Islet of Langerhans (tissue), 1 donor: ENCODE measurements around the gene FAIM2.
"Not testable (repeated sequence)": the region's sequence is repeated elsewhere in the genome, so short reads cannot be mapped to it uniquely, and the experiment has no call there.

Experiments used
- FAIRE-seq: peaks from one replicate; lab custom pipeline; 2011; peaks lifted over from hg19 to GRCh38; lab: Jason Lieb, UNC

The FAIM2 gene

GRCh38 chr12:49860921-49861320 is 42.8 kb downstream of the FAIM2 start:
- not testable (repeated sequence) for FAIRE-seq

GRCh38 chr12:49855890-49856289 is 47.8 kb downstream of the FAIM2 start:
- not testable (repeated sequence) for FAIRE-seq

GRCh38 chr12:49854976-49855375 is 48.7 kb downstream of the FAIM2 start:
- FAIRE-seq, result no peak

GRCh38 chr12:49853671-49854070 is 50.0 kb downstream of the FAIM2 start:
- FAIRE-seq, result no peak

- FAIRE-seq, result no peak
These were observed 56.5 kb downstream of the FAIM2 start for GRCh38 chr12:49847161-49847560.

- FAIRE-seq, result no peak
These were observed 57.7 kb downstream of the FAIM2 start for GRCh38 chr12:49846032-49846431.

- no peak for FAIRE-seq
These were observed 59.7 kb downstream of the FAIM2 start for GRCh38 chr12:49843876-49844437.

- FAIRE-seq, result no peak
These were observed 60.3 kb downstream of the FAIM2 start for GRCh38 chr12:49843411-49843810.

GRCh38 chr12:49842519-49843352 is 61.0 kb downstream of the FAIM2 start, which contains the start of gene BCDIN3D:
Gene BCDIN3D, minus strand, starts transcription at chr12:49843106. Its CDS starts 19 bp downstream, at chr12:49843087.
- no peak for FAIRE-seq

- FAIRE-seq, result no peak
These were observed 64.6 kb downstream of the FAIM2 start for GRCh38 chr12:49838973-49839633.

- no peak for FAIRE-seq
These were observed 70.8 kb downstream of the FAIM2 start for GRCh38 chr12:49832836-49833421.

- FAIRE-seq, result no peak
These were observed 72.0 kb downstream of the FAIM2 start for GRCh38 chr12:49831717-49832116.

- no peak for FAIRE-seq
These were observed 75.3 kb downstream of the FAIM2 start, which contains the start of gene NCKAP5L for GRCh38 chr12:49828133-49829091. Gene NCKAP5L, minus strand, starts transcription at chr12:49828413. Its CDS starts 24,369 bp downstream, at chr12:49804044.

- FAIRE-seq, result no peak
These were observed 76.2 kb downstream of the FAIM2 start for GRCh38 chr12:49827401-49828099.

GRCh38 chr12:49827051-49827400 is 76.7 kb downstream of the FAIM2 start:
- FAIRE-seq, result no peak

- FAIRE-seq, result no peak
These were observed 77.7 kb downstream of the FAIM2 start for GRCh38 chr12:49825971-49826421.

GRCh38 chr12:49825360-49825970 is 78.2 kb downstream of the FAIM2 start:
- FAIRE-seq, result no peak

GRCh38 chr12:49824895-49825294 is 78.8 kb downstream of the FAIM2 start:
- FAIRE-seq, result no peak

GRCh38 chr12:49824416-49824815 is 79.3 kb downstream of the FAIM2 start:
- FAIRE-seq, result no peak

- FAIRE-seq, result no peak
These were observed 79.7 kb downstream of the FAIM2 start for GRCh38 chr12:49823951-49824350.
